ENCODE results near the gene ELL. TPM values are rescaled to one million over a fixed set of nuclear protein-coding genes. Genes with fewer than 3 reads are reported as not detected.

ELL gene
- total and polyA plus RNA-seq, 5 donors: 9.3 to 19.0 (median 13.6) TPM

DNA sequence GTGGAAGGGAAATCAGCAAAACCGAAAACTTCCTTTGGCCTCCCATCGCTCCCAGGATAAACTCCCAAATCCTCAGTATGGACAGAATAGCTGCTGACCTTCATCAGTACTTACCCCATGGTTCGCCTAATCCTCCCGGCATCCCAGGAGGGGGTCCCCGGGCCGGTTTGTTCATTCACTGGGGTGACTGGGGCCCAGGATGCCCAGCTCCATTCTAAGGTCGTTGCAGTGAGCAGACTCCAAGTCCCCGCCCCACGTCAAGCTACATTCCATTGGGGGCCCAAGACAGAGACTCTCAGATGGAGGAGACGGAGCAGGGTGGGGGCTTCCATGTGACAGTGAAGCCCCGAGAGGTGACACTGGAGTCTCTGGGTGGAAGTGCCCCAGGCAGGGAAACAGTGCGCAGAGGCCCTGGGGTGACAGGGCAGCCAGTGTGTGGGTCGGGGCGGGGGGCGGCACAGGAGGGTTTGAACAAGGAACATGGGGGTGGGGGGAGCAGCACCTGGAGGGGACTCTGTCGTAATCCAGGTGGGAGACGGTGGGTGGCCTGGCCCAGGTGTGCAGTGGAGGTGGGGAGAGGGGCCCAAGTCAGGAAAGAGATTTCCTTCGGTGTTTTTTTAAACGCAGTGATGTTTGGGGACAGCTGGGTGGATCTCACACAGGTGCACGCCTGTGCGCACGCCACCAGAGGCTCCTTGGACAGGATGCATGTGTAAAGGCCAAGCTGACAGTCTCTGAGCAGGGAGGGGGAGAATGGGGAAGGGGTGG, 97.6 kb downstream of the ELL start:
- Histone ChIP-seq H3K27me3 (ENCODE audit: control insufficient read depth, insufficient read depth) (no peaks in the 10 kb centered on the region), H3K4me3 (ENCODE audit: low read length) (no peak overlapping the region), H3K4me1 (ENCODE audit: control insufficient read depth, insufficient read depth, low read length) (peaks cover 18% of the 10 kb centered on the region), H3K9me3 (ENCODE audit: control insufficient read depth, low read length) (no peaks in the 10 kb centered on the region), H3K27ac (ENCODE audit: low read length) (no peak overlapping the region)
- WGBS: 74% methylated on average over 22 of the region's 22 CpGs
- no peak for ATAC-seq
- DNase-seq: peak in 2 of 3 donors; percentile 43 to 55
- intact Hi-C loops (cut with DNase I): no loop called here

DNA sequence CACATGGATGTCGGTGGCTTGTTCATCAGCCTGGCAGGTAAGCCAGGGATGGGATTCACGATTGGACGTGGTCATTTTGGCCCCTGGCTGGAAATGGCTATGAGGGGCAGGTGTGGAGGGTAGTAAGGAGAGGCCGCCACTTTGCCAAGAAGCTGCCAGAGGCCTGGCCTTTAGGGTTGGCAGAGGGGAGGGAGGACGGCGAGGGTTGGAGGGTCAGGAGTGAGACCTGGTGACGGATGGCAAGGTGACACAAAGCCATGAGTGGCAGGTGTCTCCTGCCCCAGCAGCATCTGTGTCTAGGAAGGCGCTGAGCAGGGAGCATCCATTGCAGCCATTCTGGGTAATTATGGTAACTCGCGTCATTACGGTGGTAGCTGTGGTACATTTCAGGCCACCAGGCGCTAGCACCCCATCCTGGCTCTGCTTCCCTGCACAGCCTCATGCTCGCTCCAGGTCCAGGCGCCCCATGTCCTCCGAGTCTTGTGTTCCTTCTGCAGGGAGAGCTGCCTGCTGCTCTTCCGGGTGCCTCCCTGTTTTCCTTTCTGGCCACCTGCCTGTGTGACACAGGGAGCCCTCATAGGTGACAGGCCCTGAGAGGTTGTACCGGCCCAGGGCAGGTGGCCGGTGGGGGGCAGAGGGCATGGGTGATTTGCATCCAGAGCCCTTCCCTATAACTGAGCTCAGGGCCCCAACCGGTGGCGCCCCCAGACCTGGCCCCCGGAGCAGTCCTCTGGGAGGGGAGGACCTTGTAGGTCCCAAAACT, 98.4 kb downstream of the ELL start:
- no peak for ATAC-seq
- intact Hi-C loops (cut with DNase I): no loop called here
- no peaks in the 10 kb centered on the region for H3K27me3 ChIP-seq (ENCODE audit: control insufficient read depth, insufficient read depth)
- H3K4me3 ChIP-seq (ENCODE audit: low read length): no peak overlapping the region
- H3K9me3 ChIP-seq (ENCODE audit: control insufficient read depth, low read length): no peaks in the 10 kb centered on the region
- H3K27ac ChIP-seq (ENCODE audit: low read length): no peak overlapping the region
- 76% methylated on average over 21 of the region's 21 CpGs for WGBS
- peak in 2 of 3 donors; percentile 58 to 60 for DNase-seq
- H3K4me1 ChIP-seq (ENCODE audit: control insufficient read depth, insufficient read depth, low read length): peaks cover 18% of the 10 kb centered on the region

DNA sequence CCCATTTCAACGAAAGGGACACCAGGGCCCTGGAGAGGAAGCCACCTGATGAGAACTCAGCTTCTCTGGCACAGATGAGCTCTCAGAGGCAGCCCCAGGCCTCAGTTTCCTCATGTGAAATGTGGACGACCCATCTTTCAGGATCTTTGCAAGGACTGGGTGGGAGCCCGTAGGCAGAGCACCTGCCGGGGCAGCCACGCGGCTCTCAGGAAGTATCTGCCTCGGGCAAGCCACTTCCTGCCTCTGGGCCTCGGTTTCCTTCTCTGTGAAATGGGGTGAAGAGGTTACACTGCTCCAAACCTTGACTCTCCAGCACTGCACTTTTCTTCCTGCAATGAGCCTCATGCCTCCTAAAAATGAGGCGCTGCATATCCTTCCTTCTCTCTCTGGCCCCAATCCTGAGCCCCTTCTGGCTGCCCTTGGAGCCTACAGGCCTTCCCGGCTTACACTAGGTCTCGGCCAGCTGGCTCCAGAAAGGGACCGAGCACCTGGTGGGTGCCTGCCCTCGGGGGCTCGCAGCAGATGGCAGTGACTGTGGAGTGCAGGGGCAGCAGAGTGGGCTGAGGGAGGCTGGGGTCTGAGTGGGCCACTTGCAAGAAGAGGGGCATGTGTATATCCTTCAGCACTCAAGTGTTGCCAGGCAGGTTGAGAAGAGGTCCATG, 99.2 kb downstream of the ELL start:
- ATAC-seq (no peak), DNase-seq (peak in 2 of 3 donors; percentile 40 to 44)
- peaks cover 21% of the 10 kb centered on the region for H3K4me1 ChIP-seq (ENCODE audit: control insufficient read depth, insufficient read depth, low read length)
- H3K4me3 ChIP-seq (ENCODE audit: low read length): no peak overlapping the region
- no peaks in the 10 kb centered on the region for H3K9me3 ChIP-seq (ENCODE audit: control insufficient read depth, low read length)
- intact Hi-C loops (cut with DNase I): no loop called here
- H3K27ac ChIP-seq (ENCODE audit: low read length): no peak overlapping the region
- WGBS: 68% methylated on average over 14 of the region's 14 CpGs
- H3K27me3 ChIP-seq (ENCODE audit: control insufficient read depth, insufficient read depth): no peaks in the 10 kb centered on the region

DNA sequence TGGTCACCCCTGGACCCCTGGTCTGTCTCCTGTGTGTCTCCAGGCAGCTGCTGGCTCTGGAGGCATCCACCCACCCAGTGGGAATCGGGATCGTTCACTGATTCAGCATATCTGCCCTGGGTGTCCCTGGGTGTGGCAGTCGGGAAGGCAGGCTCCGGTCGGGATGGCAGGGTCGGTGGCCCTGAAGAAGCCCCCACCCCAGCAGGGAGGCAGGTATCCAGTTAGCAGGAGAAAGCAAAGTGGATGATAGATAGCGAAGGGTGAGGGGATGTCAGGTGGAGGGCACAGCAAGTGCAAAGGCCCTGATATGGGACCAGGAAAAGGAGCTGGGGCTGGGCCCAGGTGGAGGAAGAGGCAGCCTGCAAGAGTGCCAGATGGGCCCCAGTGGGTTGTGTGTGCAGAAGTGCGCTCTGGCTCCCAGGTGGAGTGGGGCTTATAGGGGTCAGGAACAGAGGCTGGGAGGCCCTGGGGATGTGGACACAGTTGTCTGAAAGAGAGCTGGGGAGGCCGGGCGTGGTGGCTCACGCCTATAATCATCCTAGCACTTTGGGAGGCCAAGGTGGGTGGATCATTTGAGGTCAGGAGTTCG, 100.4 kb downstream of the ELL start:
- intact Hi-C loops (cut with DNase I): no loop called here
- H3K9me3 ChIP-seq (ENCODE audit: control insufficient read depth, low read length): no peaks in the 10 kb centered on the region
- H3K27me3 ChIP-seq (ENCODE audit: control insufficient read depth, insufficient read depth): no peaks in the 10 kb centered on the region
- no peak overlapping the region for H3K4me3 ChIP-seq (ENCODE audit: low read length)
- WGBS: 75% methylated on average over 12 of the region's 12 CpGs
- DNase-seq (peak in 2 of 3 donors; percentile 55 to 60), ATAC-seq (no peak)
- peaks cover 17% of the 10 kb centered on the region for H3K4me1 ChIP-seq (ENCODE audit: control insufficient read depth, insufficient read depth, low read length)
- no peak overlapping the region for H3K27ac ChIP-seq (ENCODE audit: low read length)

DNA sequence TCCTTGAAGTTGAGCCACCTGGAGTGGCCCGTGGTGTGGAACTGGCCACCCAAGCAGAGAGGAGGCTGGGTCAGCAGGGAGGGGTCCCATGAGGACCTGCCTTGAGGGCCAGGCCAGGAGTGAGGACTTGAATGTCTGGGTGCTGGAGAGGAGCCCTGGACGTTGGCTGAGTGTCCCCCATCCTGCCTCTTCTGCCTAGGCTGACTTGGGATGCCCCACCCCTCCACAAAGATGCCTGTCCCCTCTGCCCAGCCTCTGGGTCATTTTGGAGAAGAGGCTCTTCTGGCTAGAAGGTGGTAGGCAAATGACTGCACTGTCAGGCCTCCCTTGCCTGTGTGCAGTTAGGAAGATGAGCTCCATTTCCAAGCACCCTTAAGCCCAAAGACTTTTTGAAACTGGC, 100.9 kb downstream of the ELL start:
- no peaks in the 10 kb centered on the region for H3K9me3 ChIP-seq (ENCODE audit: control insufficient read depth, low read length)
- ATAC-seq (no peak), DNase-seq (peak in 2 of 3 donors; percentile 58 to 59)
- no peak overlapping the region for H3K4me3 ChIP-seq (ENCODE audit: low read length)
- 31% methylated on average over 2 of the region's 2 CpGs for WGBS
- H3K27ac ChIP-seq (ENCODE audit: low read length): no peak overlapping the region
- intact Hi-C loops (cut with DNase I): no loop called here
- H3K4me1 ChIP-seq (ENCODE audit: control insufficient read depth, insufficient read depth, low read length): peaks cover 14% of the 10 kb centered on the region
- H3K27me3 ChIP-seq (ENCODE audit: control insufficient read depth, insufficient read depth): no peaks in the 10 kb centered on the region

DNA sequence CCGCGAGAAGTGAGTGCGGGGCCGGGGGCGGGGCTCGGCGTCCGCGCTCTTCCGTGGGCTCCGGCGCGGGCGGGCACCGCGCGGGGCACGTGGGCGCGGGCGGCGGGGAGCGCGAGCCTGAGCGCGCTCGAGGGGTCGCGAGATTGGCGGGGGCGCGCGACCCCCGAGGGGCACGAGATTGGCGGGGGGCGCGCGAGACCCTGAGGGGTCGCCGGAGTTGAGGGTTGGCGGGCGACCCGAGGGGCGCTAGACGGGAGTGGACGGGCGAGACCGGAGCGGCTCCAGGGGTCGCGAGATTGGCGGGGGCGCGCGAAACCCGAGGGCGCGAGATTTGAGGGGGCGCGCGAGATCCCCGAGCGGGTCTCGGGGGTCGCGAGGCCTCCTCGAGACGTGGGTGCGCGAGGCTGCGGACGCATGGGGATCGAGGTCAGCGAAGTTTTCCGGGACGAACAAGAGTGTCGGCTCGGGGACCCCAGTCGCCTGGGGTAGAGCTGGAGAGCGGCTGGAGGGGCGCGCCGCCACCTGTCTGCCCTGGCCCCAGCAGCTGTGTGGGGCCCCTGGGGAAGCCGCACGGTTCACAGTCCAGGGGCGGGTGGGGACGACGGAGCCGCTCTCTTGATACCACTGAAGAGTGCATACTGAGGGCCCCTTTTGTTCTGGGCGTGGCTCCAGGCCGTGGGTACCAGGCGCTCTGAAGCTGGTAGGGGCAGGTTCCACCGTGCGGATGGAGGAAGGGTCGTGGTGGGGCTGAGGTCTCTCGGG, 102.0 kb downstream of the ELL start:
- Histone ChIP-seq H3K4me1 (ENCODE audit: control insufficient read depth, insufficient read depth, low read length) (peaks cover 8% of the 10 kb centered on the region), H3K27me3 (ENCODE audit: control insufficient read depth, insufficient read depth) (no peaks in the 10 kb centered on the region), H3K4me3 (ENCODE audit: low read length) (peak overlapping the region; percentile 69), H3K9me3 (ENCODE audit: control insufficient read depth, low read length) (no peaks in the 10 kb centered on the region), H3K27ac (ENCODE audit: low read length) (peak overlapping the region; percentile 62)
- intact Hi-C loops (cut with DNase I): loop anchor here in 2 of 4 donors (10.0 kb wide), 2 partner anchors 145 to 215 kb away; partner anchors contain the start of genes RAB3A (in 2 of the 2) and IQCN (in 1 of the 2)
- WGBS: 1% methylated on average over 97 of the region's 97 CpGs
- DNase-seq: peak in 2 of 3 donors; percentile 80 to 82
- ATAC-seq: no peak

DNA sequence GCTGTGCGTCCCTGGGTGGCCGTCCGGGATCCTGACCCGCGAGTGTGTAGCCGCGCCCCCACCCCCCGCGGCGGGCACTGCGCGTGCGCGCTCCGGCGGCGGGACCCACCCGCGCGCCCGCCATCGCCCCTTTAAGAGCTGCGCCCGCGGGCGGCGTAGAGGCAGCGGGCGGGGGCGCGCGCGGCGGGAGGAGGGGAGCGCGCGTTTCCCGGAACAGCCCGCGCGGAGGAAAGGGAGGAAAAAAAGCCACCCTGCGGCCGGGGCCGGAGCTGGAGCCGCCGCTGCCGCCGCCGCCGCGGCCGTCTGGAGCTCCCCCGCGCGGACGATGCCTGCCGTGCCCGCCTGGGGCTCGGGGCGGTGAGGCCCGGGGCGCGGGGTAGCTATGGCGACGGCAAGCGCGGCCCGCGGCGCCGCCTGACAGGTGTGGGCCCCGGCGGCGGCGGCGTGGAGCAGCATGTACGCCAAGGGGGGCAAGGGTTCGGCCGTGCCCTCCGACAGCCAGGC, 102.6 kb downstream of the ELL start, which contains the start of gene SSBP4:
Gene SSBP4 (plus strand): TSS at position 204 of the 504 bp plus-strand sequence. CDS start 251 bp downstream, at position 455.
- H3K4me3 ChIP-seq (ENCODE audit: low read length): peak within 1 kb of the TSS; percentile 69
- DNase-seq: peak; percentile 77 to 93 (median 93)
- under 1% methylated on average over 78 of the region's 80 CpGs for WGBS
- H3K9me3 ChIP-seq (ENCODE audit: control insufficient read depth, low read length): no peaks in the 10 kb centered on the region
- H3K27me3 ChIP-seq (ENCODE audit: control insufficient read depth, insufficient read depth): no peaks in the 10 kb centered on the region
- H3K4me1 ChIP-seq (ENCODE audit: control insufficient read depth, insufficient read depth, low read length): peaks cover 12% of the 10 kb centered on the region
- ATAC-seq: peak in 1 of 2 donors; percentile 5
- peak within 1 kb of the TSS; percentile 62 for H3K27ac ChIP-seq (ENCODE audit: low read length)
- intact Hi-C loops (cut with DNase I): loop anchor here in 2 of 4 donors (10.0 kb wide), 2 partner anchors 144 to 214 kb away; partner anchors contain the start of genes RAB3A (in 2 of the 2) and IQCN (in 1 of the 2)

DNA sequence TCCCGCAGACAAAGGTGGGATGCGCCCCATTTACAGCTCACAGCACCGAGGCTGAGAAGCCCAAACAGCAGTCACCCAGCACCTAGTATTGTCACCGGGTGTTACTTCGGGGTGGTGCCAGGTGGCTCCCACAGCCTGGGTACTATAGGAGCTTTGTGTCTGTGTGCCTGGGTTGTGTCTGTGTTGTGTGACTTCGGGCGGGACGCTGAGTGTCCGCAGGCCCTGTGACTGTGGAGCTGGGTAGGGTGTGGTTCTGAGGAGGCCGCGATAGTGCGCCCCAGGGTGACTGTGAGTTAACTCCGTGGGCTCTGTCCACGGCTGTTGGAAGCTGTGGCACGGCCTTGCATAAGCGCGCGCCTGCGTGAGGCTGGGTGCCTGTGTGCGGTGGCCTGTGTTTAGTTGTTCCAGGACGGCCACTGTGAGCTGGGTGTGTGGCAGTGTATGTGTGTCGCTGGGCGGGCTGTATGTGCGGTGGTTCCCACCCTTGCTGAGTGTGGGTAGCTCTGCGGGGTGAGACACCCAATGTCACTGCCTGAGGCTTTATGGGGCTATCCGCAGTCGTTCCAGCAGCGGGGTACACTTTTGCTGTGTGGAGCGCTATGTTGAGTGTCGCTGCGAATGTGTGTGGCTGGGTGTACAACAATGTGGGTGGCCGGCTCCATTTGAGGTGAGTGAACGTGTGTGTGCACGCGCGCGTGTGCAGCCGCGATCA, 103.2 kb downstream of the ELL start:
- ATAC-seq (peak; percentile 0), DNase-seq (peak; percentile 64 to 86 (median 84))
- peak overlapping the region; percentile 69 for H3K4me3 ChIP-seq (ENCODE audit: low read length)
- H3K27me3 ChIP-seq (ENCODE audit: control insufficient read depth, insufficient read depth): no peaks in the 10 kb centered on the region
- no peaks in the 10 kb centered on the region for H3K9me3 ChIP-seq (ENCODE audit: control insufficient read depth, low read length)
- 17% methylated on average over 39 of the region's 39 CpGs for WGBS
- H3K27ac ChIP-seq (ENCODE audit: low read length): peak overlapping the region; percentile 62
- H3K4me1 ChIP-seq (ENCODE audit: control insufficient read depth, insufficient read depth, low read length): peaks cover 11% of the 10 kb centered on the region
- intact Hi-C loops (cut with DNase I): loop anchor here in 2 of 4 donors (10.0 kb wide), 2 partner anchors 144 to 214 kb away; partner anchors contain the start of genes RAB3A (in 2 of the 2) and IQCN (in 1 of the 2)

DNA sequence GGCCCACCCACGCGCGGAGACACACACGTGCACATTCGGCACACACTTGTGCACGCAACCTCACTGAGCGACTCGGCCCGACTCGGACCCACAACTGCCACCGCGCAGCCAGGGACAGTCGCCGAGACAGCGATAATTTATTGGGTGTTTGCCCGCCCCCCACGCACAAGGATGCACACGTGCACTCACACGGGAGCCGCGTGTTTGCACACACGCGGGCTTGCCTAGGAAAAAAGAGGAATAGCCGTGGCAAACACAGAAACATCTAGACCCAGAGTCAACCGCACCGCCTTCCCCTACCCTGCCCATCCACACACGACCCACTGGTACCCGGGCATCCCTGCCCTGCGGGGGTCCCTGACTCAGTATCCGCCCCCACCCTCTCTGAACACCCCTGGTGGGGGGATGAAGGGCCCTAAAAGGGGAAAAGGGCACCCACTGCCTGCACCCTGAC, 103.8 kb downstream of the ELL start:
- intact Hi-C loops (cut with DNase I): loop anchor here in 2 of 4 donors (10.0 kb wide), 2 partner anchors 143 to 213 kb away; partner anchors contain the start of genes RAB3A (in 2 of the 2) and IQCN (in 1 of the 2)
- DNase-seq (peak in 2 of 3 donors; percentile 44 to 86), ATAC-seq (no peak)
- H3K4me1 ChIP-seq (ENCODE audit: control insufficient read depth, insufficient read depth, low read length): peaks cover 7% of the 10 kb centered on the region
- H3K27ac ChIP-seq (ENCODE audit: low read length): peak overlapping the region; percentile 62
- H3K9me3 ChIP-seq (ENCODE audit: control insufficient read depth, low read length): no peaks in the 10 kb centered on the region
- WGBS: 10% methylated on average over 30 of the region's 30 CpGs
- no peak overlapping the region for H3K4me3 ChIP-seq (ENCODE audit: low read length)
- no peaks in the 10 kb centered on the region for H3K27me3 ChIP-seq (ENCODE audit: control insufficient read depth, insufficient read depth)
